ENCODE measurements around the gene MRTFA. TPM values are rescaled to one million over a fixed set of nuclear protein-coding genes. Genes with fewer than 3 reads are reported as not detected.
"Not testable (repeated sequence)": the region's sequence is repeated elsewhere in the genome, so short reads cannot be mapped to it uniquely, and the experiment has no call there.

Gene MRTFA
- total RNA-seq, 1 experiment from 2014 or later, result 26.6 TPM

GRCh38 chr22:40595497-40596234, 40.9 kb downstream of the MRTFA start:
- no peak for DNase-seq (ENCODE audit: low read depth)

GRCh38 chr22:40594924-40595323, 41.6 kb downstream of the MRTFA start:
- DNase-seq (ENCODE audit: low read depth), result no peak

DNA sequence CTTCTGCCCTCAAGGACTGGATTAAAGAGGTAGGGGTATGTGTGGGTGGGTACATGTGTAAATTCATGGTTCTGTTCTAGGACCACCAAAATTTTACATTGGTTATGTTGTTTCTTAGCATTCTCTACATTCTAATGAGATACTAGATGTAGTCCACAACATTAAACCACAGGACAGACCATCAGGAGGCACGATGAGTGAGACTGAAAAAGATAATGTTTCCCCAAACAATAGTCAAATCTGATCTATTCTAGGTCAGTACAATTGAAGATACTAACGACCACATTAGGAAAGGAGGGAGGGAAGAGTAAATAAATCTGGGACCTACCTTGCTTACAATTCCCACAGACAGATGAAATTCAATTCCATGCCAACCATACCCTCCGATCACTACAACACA, 42.2 kb downstream of the MRTFA start:
- DNase-seq (ENCODE audit: low read depth), result no peak

- no peak for DNase-seq (ENCODE audit: low read depth)
Observed at GRCh38 chr22:40593460-40594273, 42.9 kb downstream of the MRTFA start.

- DNase-seq (ENCODE audit: low read depth), result no peak
Observed at GRCh38 chr22:40592352-40593113, 44.0 kb downstream of the MRTFA start.

- no peak for DNase-seq (ENCODE audit: low read depth)
Observed at GRCh38 chr22:40588726-40589125, 47.8 kb downstream of the MRTFA start.

DNA sequence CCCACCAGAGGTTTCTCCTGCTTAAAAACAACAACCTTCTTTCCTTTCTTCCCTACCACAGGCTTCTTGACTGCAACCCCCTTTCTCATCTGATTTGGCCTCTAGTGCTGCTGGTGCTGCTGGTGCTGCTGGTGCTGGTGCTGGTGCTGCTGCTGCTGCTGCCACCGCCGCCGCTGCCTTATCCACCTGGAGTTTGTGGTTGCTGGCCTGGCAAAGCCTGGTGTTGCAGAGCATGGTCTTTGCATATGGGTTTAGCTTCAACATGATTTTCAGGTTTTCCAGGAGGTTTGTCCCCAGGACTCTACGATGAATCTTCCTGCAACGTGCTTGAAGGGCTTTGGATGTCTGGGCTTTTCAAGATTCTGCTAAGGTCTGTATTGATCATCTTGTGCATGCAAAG, 49.7 kb downstream of the MRTFA start:
- no peak for DNase-seq (ENCODE audit: low read depth)

GRCh38 chr22:40585310-40585751, 51.2 kb downstream of the MRTFA start:
- DNase-seq (ENCODE audit: low read depth), result no peak

- DNase-seq (ENCODE audit: low read depth), result not testable (repeated sequence)
Observed at GRCh38 chr22:40584766-40585165, 51.8 kb downstream of the MRTFA start.

- DNase-seq (ENCODE audit: low read depth), result no peak
Observed at GRCh38 chr22:40583053-40583741, 53.3 kb downstream of the MRTFA start.

DNA sequence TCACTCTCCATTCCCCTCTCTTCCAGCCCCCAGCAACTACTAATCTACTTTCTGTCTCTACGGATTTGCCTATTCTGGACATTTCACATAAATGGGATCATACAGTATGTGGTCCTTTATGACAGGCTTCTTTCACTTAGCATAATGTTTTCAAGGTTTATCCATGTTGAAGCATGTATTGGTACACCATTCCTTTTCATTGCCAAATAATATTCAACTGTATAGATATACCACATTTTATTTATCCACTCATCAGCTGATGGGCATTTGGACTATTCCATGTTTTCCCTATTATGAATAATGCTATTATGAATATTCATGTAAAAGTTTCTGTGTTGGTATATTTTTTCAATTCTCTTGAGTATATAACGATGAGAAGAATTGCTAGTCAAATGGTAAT, 54.5 kb downstream of the MRTFA start:
- no peak for DNase-seq (ENCODE audit: low read depth)

- no peak for DNase-seq (ENCODE audit: low read depth)
Observed at GRCh38 chr22:40580631-40581030, 55.9 kb downstream of the MRTFA start.

DNA sequence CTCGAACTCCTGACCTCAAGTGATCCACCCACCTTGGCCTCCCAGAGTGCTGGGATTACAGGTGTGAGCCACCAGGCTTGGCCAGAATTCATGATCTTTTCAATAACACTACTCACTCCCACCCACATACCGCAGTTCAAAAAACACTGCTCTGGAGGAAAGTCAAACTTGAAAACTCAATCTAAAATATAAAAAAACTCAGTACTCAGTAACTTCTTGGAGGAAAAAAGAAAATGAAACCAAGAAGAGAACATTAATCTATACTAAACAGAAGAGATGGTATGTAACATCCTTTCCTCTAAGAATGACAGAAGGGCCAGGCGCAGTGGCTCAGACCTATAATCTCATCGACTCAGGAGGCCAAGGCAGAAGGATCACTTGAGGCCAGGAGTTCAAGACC, 58.3 kb downstream of the MRTFA start:
- no peak for DNase-seq (ENCODE audit: low read depth)

DNA sequence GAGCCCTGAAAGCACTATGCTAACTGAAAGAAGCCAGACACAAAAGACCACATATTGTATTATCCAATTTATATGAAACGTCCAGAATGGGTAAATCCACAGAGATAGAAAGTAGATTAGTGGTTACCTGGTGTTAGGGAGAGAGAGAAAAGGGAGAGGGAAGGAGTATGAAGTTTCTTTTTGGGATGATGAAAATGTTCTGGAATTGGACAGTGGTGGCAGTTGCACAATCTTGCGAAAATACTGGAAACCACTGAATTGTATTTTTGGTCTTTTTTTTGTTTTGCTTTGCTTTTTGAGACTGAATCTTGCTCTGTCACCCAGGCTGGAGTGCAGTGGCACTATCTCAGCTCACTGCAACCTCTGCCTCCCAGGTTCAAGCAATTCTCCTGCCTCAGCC, 63.5 kb downstream of the MRTFA start:
- DNase-seq (ENCODE audit: low read depth), result peak; percentile 24

DNA sequence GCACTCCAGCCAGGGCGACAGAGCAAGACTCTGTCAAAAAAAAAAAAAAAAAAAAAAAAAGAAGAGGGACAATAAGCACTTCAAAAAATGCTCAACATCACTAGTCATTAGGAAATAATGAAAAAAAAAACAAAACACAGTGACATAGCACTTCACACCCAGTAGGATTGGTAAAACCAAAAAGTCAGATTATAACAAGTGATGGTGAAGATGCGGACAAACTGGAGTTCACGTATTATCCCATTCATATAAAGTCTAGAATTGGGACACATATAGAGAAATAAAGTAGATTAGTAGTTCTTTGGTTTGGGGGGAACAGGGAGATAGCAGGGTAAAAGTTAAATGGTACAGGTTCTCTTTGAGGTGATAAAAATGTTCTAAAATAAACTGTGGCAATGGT, 64.6 kb downstream of the MRTFA start:
- DNase-seq (ENCODE audit: low read depth), result no peak

DNA sequence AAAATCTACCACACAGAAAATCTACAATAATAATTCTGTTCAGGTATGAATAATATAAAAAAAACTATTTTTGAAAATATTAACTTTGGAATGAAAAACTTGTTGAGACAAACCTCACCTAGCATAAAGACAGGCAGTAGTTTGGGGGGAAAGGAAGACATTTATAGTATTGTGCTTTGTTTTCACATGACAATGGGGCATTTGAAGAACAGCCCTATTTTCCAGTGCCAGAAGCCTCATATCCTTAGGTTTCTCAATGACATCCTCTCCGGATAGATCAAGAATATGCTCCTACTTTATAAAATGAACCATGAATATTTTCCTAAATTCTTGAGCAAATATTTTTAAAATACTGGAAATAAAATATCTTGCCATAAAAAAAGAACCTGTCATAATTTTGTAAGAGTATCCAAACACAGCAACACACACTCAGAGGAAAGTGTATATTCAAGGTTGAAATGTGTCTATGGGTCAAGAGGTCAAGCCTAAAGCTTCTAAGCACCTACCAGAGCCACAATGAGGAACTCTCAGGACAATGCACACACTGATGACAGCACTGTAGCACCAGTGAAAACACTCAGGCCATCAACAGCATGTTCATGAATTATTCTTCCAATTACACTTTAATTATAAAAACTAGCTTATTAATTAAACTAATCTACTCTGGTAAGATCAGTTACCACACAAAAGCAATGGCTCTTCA, 68.7 kb downstream of the MRTFA start:
- no peak for DNase-seq (ENCODE audit: low read depth)

GRCh38 chr22:40567106-40567505, 69.4 kb downstream of the MRTFA start:
- DNase-seq (ENCODE audit: low read depth), result no peak

- no peak for DNase-seq (ENCODE audit: low read depth)
Observed at GRCh38 chr22:40560994-40561515, 75.5 kb downstream of the MRTFA start.

DNA sequence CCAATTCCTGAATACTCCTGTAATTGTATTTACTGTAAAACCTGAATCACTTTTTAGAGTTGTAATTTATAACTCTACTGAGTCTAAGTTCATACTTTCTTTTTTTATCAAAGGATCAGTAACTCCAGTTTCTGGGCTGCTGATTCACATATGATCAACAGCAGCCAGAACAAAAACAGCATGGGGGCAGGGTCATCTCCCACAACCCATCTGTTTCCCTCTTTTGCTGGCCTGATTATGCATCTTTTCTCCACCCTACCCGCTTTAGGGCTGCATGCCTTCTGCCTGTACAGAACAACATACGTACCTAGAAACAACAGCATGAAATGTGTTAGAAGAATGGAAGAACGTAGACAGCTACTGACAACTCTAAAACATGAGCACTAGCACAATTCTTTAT, 76.0 kb downstream of the MRTFA start:
- peak; percentile 19 for DNase-seq (ENCODE audit: low read depth)

DNA sequence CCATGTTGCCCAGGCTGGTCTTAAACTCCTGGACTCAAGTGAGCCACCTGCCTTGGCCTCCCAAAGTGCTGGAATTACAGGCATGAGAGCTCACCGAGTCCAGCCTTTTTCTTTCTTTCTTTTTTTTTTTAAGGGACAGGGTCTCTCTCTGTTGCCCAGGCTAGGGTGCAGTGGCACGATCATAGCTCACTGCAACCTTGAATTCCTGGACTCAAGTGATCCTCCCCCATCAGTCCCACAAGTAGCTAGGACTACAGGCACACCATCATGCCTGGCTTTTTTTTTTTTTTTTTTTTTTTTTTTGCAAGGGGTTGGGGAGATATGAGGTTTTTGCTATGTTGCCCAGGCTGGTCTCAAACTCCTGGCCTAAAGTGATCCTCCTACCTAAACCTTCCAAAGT, 78.5 kb downstream of the MRTFA start:
- no peak for DNase-seq (ENCODE audit: low read depth)

DNA sequence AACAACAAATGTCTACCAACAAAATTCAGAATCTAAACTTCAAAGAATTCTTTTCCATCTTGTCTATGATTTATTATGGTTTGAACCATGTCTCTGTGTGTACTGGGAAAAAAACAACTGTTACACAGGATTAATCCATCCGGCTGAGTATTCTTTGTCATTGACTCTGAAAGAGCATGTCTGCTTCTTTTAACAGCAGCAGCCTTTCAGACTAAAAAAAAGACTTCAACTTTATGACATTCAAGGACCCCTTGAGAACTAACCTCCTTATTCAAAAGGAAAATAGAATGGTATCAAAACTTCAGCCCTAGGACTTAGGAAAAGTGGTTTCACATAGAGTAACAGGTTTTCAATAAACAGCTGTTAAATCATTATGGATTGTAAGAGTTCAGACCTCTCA, 79.9 kb downstream of the MRTFA start:
- DNase-seq (ENCODE audit: low read depth), result no peak
